GM23338 (cell line): ENCODE measurements around the gene MOGAT1. TPM values are rescaled to one million over a fixed set of nuclear protein-coding genes. Genes with fewer than 3 reads are reported as not detected.

Source experiments
- polyA plus RNA-seq: library from polyadenylated mRNA; unstranded; fragments of >200 nt; fragmentation: Nextera tagmentation; extraction: Ambion mirVana; gene quantifications from 2 replicates; pipeline ENCODE4 v1.2.1, GENCODE V29; 2016
- total RNA-seq: library from RNA; depleted of rRNA; stranded (reverse); fragments of >200 nt; shearing (Covaris generic); gene quantifications from 2 replicates; pipeline ENCODE4 v1.2.3, GENCODE V29; 2014; rRNA removed

Gene MOGAT1
- total and polyA plus RNA-seq, 2 experiments from 2014 or later, result 0.86 to 0.94 TPM

Other genes starting within 250 kb of the MOGAT1 start
- gene SGPP2, start 247.1 kb upstream of the MOGAT1 start, total RNA-seq, result not detected in 2 replicates
- 0.08 and 0.09 TPM in 2 replicates for gene SGPP2, start 247.1 kb upstream of the MOGAT1 start, polyA plus RNA-seq
- gene FARSB, start 15.6 kb upstream of the MOGAT1 start, total RNA-seq, result 32.2 and 32.5 TPM in 2 replicates
- gene FARSB, start 15.6 kb upstream of the MOGAT1 start, polyA plus RNA-seq, result 34.8 and 40.0 TPM in 2 replicates
- gene ACSL3, start 189.4 kb downstream of the MOGAT1 start, total RNA-seq, result 130 and 132 TPM in 2 replicates
- 50.4 and 55.3 TPM in 2 replicates for gene ACSL3, start 189.4 kb downstream of the MOGAT1 start, polyA plus RNA-seq